ENCODE results near the gene SYN1.

DNA sequence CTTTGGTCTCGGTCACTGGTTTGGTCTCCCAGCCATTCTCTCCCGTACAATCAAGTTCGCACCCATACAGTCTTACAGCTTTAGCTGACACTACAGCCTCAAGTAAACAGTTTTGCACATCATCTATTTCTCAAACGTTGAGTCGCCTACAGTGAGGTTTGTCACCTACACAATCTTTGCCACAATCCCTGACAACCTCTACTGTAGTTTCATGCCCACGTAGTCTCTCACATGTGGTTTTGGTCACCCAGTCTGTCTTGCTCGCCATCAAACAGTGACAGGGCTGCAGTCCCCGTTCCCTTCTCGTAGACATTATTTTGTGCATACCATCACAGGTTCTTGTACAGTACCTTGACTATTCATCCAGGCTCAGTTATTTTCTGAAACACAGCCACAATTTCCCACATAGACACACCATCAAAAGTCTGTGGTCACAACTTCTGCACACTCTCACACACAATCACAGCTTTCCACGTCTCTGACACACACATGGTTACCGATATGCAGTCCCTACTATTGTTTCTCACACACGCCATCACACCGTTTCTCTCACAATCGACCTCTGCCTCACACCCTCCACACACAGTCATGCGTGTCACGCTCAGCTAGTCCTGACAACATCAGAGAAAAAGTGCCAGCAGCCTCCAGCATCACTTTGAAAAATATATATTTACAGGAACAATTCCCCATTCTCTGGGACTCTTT is 15.4 kb upstream of the SYN1 start:
- TF ChIP-seq, protein P1, sequence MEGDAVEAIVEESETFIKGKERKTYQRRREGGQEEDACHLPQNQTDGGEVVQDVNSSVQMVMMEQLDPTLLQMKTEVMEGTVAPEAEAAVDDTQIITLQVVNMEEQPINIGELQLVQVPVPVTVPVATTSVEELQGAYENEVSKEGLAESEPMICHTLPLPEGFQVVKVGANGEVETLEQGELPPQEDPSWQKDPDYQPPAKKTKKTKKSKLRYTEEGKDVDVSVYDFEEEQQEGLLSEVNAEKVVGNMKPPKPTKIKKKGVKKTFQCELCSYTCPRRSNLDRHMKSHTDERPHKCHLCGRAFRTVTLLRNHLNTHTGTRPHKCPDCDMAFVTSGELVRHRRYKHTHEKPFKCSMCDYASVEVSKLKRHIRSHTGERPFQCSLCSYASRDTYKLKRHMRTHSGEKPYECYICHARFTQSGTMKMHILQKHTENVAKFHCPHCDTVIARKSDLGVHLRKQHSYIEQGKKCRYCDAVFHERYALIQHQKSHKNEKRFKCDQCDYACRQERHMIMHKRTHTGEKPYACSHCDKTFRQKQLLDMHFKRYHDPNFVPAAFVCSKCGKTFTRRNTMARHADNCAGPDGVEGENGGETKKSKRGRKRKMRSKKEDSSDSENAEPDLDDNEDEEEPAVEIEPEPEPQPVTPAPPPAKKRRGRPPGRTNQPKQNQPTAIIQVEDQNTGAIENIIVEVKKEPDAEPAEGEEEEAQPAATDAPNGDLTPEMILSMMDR (IDR thresholded peaks at IDR 0.05): no peak
- TF ChIP-seq POLR2A (IDR thresholded peaks at IDR 0.05): no peak

All from vagina (tissue), 2 donors.